GM10248 (cell line): ENCODE results near the gene GRM8.
"Not testable (repeated sequence)": the region's sequence is repeated elsewhere in the genome, so short reads cannot be mapped to it uniquely, and the experiment has no call there.

Source experiments
- CTCF ChIA-PET: fragments of 300-600 bp; sonication (Branson Sonifier 250); formaldehyde crosslinking; extraction: SDS; loops from one replicate; lab custom pipeline; 2021; ENCODE audit warnings: antibody characterized with exemption; lab: Yijun Ruan, JAX
- POLR2A ChIA-PET: fragments of 350-650 bp; sonication (Branson Sonifier 250); formaldehyde crosslinking; extraction: SDS; loops from one replicate; lab custom pipeline; 2020; ENCODE audit warnings: antibody characterized with exemption; lab: Yijun Ruan, JAX
- DNase-seq: peaks from one replicate; pipeline ENCODE4 v3.0.0; 2012; ENCODE audit errors: extremely low spot score
- TF ChIP-seq, protein P1 (sequence below): IDR thresholded peaks from 2 replicates; pipeline ENCODE4 v1.5.1; 2012; ENCODE audit warnings: mild to moderate bottlenecking, low read depth; ENCODE audit errors: extremely low read depth, missing control alignments, control extremely low read depth

The GRM8 gene

DNA sequence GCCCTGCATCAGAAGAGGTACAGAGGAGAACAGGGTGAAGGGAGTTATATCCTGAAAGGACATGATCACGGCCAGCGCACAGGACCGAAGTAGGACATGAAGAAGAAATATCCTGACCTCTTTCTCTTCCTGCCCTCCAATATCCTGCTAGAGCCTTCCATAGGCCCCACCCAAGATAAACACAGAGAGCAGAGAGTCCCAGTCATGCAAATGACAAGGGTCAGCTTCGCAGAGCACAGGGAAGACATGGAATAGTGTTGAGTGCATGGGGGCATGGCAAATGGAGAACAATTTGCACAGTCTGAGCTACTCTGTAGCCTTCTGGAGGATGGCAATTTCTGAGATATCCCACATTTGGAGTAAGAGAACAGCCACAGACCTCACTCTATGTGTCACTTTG is 371.4 kb downstream of the GRM8 start:
- CTCF ChIA-PET, result no interaction called here

DNA sequence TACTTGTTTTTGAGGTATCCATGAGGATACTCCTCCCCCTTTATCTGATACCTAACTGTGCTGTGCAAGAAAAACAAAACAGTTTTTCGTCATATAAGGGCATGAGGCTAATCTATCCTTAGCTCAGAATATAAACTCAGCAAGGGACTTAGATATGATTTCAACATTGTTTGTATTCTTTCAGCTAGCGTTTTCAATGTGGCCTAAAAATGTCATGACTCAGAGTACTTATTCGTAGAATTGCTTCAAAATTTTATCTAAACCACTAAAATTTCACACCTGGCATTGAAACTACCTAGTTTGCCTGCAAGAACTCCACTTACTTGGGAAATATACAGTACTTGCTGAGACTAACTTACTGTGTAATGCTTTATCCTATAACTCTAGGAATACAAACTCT is 376.2 kb downstream of the GRM8 start:
- DNase-seq, POLR2A ChIA-PET, CTCF ChIA-PET: not testable (repeated sequence)

More for the DNA sequence above, 371.4 kb downstream of the GRM8 start:
- POLR2A ChIA-PET, result no interaction called here
- no peak for DNase-seq
- TF ChIP-seq, protein P1, sequence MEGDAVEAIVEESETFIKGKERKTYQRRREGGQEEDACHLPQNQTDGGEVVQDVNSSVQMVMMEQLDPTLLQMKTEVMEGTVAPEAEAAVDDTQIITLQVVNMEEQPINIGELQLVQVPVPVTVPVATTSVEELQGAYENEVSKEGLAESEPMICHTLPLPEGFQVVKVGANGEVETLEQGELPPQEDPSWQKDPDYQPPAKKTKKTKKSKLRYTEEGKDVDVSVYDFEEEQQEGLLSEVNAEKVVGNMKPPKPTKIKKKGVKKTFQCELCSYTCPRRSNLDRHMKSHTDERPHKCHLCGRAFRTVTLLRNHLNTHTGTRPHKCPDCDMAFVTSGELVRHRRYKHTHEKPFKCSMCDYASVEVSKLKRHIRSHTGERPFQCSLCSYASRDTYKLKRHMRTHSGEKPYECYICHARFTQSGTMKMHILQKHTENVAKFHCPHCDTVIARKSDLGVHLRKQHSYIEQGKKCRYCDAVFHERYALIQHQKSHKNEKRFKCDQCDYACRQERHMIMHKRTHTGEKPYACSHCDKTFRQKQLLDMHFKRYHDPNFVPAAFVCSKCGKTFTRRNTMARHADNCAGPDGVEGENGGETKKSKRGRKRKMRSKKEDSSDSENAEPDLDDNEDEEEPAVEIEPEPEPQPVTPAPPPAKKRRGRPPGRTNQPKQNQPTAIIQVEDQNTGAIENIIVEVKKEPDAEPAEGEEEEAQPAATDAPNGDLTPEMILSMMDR, result no peak

DNA sequence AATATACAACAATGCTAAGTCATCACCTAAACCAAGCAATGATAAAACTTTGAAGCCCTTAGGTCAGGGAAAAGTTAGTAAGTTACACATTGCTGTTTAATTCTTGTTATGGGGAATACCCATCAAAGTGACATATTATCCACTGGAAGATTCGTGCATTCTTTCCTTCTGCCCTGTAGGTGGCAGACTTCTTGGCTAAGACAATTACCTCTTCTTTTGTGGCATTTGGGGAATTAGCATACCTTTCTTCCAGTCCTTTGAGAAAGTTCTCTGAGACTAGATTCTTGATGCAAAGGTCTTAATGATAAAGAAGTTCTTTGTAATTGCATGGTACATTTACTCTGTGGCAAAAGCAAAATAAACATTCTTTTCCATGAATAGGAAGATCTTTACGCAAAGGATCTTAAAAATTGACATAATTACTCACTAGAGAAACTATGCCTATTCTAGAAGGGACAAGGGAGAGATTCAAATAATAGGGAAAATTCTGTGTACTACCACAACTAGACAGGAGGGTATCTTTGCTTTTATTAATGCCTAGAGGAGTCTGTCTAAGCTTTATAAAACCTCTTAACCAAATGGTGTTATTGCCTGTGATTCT is 395.9 kb downstream of the GRM8 start:
- peak; percentile 32 for DNase-seq
- TF ChIP-seq, protein P1, result peak; percentile 48
- ChIA-PET CTCF (interaction anchor here (0.7 to 1.4 kb wide), 4 partner anchors 8 to 130 kb away, joined by 3 to 5 read pairs (median 4); no protein-coding TSS in a partner anchor), POLR2A (no interaction called here)

DNA sequence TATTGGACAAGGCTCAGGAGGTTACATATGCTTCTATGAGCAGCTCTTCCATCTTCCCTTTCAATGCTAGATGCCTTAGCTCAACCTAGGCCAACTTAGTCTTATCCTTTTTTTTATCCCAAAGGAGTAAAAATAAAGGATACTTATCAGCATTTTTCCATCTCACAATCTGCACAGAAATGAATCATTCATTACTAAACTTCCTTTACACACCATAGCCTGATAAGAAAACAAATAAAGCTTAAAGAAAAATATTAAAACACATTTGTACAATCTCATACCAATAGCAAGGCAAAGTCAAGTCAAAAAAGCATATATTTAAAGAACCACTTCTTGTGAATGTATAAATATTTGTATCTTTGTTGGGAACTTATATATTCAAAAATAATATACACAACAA is 407.4 kb downstream of the GRM8 start:
- no peak for DNase-seq
- TF ChIP-seq, protein P1, result no peak
- CTCF ChIA-PET, result interaction anchor here (1.5 kb wide), 1 partner anchor 13 kb away, joined by 3 read pairs; no protein-coding TSS in a partner anchor
- POLR2A ChIA-PET, result no interaction called here

DNA sequence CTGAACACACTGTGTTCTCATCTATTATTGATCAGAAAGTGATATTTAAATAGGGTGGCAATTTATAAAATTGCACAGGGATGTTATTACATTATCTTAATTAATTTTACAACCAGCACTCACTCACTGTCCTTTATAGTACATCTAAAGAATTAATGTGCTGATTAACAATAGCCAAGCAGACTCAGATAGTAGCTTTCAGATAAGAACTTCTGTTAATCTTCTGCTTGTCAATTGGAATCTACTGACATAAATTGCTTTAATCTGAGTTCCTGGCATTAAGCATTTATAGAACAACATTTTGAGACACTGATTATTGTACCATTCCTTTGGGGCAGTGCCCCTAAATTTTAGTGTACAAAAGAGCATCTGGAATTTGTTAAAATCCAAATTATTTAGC is 408.9 kb downstream of the GRM8 start:
- no peak for DNase-seq
- TF ChIP-seq, protein P1, result no peak
- CTCF ChIA-PET, result interaction anchor here (0.9 to 1.5 kb wide), 2 partner anchors 11 to 12 kb away, joined by 3 read pairs; no protein-coding TSS in a partner anchor
- POLR2A ChIA-PET, result no interaction called here

DNA sequence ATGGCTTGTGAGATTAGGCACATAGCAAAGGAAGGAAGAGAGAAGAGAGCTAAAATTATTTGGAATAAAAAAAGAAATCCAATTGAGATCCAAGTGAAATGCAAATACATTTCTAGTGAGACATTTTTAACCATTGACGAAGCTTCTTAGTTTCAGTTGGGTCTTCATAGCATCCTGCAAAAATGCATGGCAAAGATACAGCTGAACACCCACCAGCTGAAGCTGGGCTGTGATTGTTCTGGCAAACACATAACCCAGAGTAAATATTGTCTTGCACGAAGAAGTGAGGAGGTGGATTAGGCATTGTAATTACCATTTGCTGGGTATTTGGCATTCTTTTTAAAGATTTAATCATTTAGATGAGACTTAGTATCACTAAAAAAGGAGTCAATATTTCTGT is 409.4 kb downstream of the GRM8 start:
- CTCF ChIA-PET, result interaction anchor here (0.9 to 2.5 kb wide), 2 partner anchors 11 kb away, joined by 3 to 8 read pairs; no protein-coding TSS in a partner anchor
- POLR2A ChIA-PET, result no interaction called here
- DNase-seq, result no peak
- TF ChIP-seq, protein P1, result no peak

DNA sequence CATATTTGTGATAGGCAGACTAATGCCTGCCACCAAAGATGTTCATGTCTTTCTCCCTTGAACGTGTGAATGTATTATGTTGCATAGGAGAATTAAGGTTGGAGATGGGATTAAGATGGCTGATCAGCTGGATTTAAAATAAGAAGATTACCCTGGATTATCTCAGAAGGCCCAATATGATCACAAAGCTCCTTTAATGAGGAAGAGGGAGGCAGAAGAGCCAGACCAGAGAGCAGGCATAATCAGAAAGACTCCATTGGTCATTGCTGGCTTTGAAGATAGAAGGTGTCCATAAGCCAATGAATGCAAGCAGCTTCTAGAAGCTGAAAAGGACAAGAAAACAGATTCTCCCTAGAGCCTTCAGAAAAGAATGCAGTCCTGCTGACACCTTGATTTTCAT is 410.3 kb downstream of the GRM8 start:
- CTCF ChIA-PET, result interaction anchor here (2.5 kb wide), 1 partner anchor 10 kb away, joined by 8 read pairs; no protein-coding TSS in a partner anchor
- DNase-seq, result no peak
- POLR2A ChIA-PET, result no interaction called here
- TF ChIP-seq, protein P1, result no peak
